Cardiac muscle cell (in vitro differentiated cells and primary cell): Measurements from ENCODE around the gene UNC5B. TPM values are rescaled to one million over a fixed set of nuclear protein-coding genes. Genes with fewer than 3 reads are reported as not detected.
A peak's percentile ranks its signal among the peaks of the same experiment; 100 is the strongest.

Source experiments
- DNase-seq, 2 donors: peaks; one replicate each; pipeline versions ENCODE4 v3.0.0 to v3.0.0-alpha.2; 2010 to 2017; ENCODE audit warnings: low read depth in 1 of 2, low spot score in 1 of 2
- H3K27ac ChIP-seq: fragments of 200-600 bp; sonication (generic); 2 replicates; pipeline ENCODE4 v1.5.1; 2016
- H3K27me3 ChIP-seq: fragments of 200-600 bp; sonication (generic); 2 replicates; pipeline ENCODE4 v1.6.0; 2016; ENCODE audit warnings: control low read depth
- H3K36me3 ChIP-seq: fragments of 200-600 bp; sonication (generic); 2 replicates; pipeline ENCODE4 v1.5.1; 2016; ENCODE audit warnings: control low read depth
- H3K4me1 ChIP-seq: fragments of 200-600 bp; sonication (generic); 2 replicates; pipeline ENCODE4 v1.8.1; 2017; ENCODE audit warnings: low read depth, mild to moderate bottlenecking, mixed run types
- H3K4me3 ChIP-seq: fragments of 200-600 bp; sonication (generic); 2 replicates; pipeline ENCODE4 v1.5.1; 2016; ENCODE audit warnings: mild to moderate bottlenecking
- H3K9me3 ChIP-seq: fragments of 200-600 bp; sonication (generic); 2 replicates; pipeline ENCODE4 v1.5.1; 2017; ENCODE audit warnings: low read depth, mild to moderate bottlenecking, control low read depth
- polyA plus RNA-seq: library from polyadenylated mRNA; unstranded; fragments of >200 nt; fragmentation: Nextera tagmentation; extraction: Ambion mirVana; gene quantifications from 2 replicates; pipeline ENCODE4 v1.2.1, GENCODE V29; 2016
- total RNA-seq: library from RNA; depleted of rRNA; stranded (reverse); fragments of >200 nt; gene quantifications from 2 replicates; pipeline ENCODE4 v1.2.3, GENCODE V29; 2016
- TF ChIP-seq, protein P1 (sequence below): IDR thresholded peaks from 2 replicates; pipeline ENCODE4 v1.5.1; 2012; ENCODE audit warnings: low read depth, mild to moderate bottlenecking, low read length

Gene UNC5B
- total and polyA plus RNA-seq, 2 experiments from 2014 or later, result 73.3 to 172 TPM

DNA sequence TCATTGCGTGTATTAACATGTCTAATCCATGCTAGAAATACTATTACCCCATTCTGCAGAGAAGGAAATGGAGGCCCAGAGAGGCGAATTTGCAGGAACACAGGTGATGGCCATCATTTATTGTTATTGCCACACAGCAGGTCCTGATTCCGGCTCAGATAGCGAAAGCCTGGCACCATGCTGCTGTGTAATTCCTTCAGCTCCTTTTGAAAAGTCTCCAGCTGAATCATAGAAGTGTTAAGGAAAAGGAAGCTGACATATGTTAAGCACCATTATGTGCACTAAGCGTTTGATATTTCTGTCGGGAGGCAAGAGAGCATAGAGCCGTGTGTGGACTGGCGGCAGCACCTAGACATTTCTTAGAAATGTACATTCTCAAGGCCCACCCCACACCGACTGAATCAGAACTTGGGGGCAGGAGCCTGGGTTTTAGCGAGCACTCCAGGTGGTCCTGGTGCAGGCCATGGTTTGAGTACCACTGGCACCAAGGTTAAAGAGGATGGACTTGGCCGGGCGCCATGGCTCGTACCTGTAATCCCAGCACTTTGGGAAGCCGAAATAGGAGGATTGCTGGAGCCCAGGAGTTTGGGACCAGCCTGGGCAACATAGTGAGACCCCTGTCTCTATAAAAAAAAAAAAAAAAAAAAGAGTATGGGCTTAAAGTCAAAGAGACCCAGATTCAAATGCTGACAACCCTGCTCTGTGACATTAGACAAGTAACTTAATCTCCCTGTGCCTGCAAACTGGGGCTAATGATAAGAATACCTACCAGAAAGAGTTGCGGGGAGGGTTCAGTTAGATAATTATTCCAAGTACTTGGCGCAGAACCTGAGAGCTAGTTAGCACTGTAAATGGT, 52.2 kb downstream of the UNC5B start:
- no peak for DNase-seq
- Histone ChIP-seq H3K27ac (peak overlapping the region; percentile 98), H3K9me3 (no peaks in the 10 kb centered on the region), H3K4me1 (peaks cover 80% of the 10 kb centered on the region), H3K27me3 (no peaks in the 10 kb centered on the region), H3K36me3 (no peaks in the 10 kb centered on the region), H3K4me3 (no peak overlapping the region)
- TF ChIP-seq, protein P1, sequence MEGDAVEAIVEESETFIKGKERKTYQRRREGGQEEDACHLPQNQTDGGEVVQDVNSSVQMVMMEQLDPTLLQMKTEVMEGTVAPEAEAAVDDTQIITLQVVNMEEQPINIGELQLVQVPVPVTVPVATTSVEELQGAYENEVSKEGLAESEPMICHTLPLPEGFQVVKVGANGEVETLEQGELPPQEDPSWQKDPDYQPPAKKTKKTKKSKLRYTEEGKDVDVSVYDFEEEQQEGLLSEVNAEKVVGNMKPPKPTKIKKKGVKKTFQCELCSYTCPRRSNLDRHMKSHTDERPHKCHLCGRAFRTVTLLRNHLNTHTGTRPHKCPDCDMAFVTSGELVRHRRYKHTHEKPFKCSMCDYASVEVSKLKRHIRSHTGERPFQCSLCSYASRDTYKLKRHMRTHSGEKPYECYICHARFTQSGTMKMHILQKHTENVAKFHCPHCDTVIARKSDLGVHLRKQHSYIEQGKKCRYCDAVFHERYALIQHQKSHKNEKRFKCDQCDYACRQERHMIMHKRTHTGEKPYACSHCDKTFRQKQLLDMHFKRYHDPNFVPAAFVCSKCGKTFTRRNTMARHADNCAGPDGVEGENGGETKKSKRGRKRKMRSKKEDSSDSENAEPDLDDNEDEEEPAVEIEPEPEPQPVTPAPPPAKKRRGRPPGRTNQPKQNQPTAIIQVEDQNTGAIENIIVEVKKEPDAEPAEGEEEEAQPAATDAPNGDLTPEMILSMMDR, result no peak

DNA sequence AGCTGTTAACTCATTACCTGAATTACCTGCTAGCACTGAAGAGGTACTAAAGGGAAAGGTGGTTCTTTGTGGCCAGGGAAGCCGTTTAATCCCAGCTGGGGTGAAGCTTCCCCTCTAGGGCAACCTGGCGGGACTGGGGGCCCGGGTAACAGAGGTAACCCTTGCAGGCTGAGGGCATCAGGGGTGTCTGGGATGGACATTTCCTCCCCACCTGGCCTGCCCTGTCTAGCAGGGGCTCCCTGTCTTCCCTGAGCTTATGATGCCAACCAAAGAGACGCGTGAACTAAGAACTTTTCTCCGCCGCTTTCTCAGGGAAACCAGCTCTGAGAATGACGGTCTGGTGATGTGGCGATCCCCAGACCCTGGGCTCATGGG, 52.8 kb downstream of the UNC5B start:
- Histone ChIP-seq H3K27me3 (no peaks in the 10 kb centered on the region), H3K36me3 (no peaks in the 10 kb centered on the region), H3K9me3 (no peaks in the 10 kb centered on the region), H3K4me1 (peaks cover 78% of the 10 kb centered on the region), H3K4me3 (no peak overlapping the region), H3K27ac (peak overlapping the region; percentile 98)
- no peak for DNase-seq
- TF ChIP-seq, protein P1, result no peak

DNA sequence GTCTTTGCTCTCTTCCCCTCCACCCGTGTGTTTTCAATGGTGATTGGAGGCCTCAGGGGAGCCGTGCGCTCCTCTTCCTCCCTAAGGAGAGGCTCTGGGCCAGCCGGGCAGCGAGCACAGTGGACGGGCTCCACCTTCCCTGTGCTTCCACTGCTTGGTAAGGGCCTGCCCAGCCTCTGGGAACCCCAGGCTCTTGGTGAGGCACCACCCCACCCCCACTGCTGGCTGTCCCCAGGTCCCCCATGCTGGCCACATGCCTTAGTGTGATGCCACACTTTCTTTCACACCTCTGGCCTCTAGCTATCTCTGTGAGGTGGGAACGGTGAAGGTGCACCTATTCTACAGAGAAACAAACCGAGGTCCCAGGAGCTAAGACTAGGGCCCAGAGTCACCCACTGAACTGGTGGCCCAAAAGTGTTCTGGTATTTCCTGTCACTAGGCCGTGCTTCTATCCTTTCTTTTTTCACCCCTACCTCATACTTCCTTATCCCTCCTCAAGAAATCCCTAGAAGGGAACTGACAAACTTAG, 53.3 kb downstream of the UNC5B start:
- H3K27me3 ChIP-seq, result no peaks in the 10 kb centered on the region
- no peak overlapping the region for H3K4me3 ChIP-seq
- H3K27ac ChIP-seq, result peak overlapping the region; percentile 98
- H3K4me1 ChIP-seq, result peaks cover 77% of the 10 kb centered on the region
- no peaks in the 10 kb centered on the region for H3K36me3 ChIP-seq
- TF ChIP-seq, protein P1, result no peak
- H3K9me3 ChIP-seq, result no peaks in the 10 kb centered on the region
- DNase-seq, result no peak

DNA sequence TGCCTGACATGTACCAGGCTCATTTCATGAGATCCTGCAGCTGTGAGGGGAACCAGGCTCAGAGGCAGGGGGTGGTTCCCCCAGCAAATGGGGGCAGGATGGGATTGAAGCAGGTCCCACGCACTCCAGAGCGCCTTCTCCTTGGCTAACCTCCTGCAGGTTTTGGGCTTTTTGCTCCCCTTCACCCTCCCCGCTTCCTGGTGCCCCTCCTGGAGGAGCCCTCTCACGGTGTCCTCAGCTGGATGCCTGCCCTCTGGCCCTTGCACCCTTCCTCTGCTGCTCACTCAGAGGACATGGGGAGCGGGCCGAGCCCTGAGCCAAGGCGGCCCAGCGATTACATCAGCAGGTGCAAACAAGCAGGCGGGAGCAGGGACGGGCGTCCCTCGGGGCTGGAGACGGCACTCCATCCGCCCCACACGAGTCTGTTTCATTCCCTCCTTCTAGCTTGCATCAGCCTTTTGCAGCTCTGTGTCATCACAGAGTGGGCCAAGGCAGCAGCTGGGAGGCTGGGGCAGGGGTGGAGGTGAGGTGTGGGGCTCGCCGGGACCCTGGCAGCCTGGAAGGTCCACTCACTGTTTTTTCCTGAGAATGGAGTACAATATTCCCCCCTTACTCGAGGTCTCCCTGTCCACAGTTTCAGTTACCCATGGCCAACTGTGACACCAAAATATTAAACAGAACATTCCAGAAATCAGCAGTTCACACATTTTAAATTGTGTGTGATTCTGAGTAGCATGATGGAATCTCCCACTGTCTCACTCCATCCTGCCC, 54.0 kb downstream of the UNC5B start:
- Histone ChIP-seq H3K27ac (peak overlapping the region; percentile 98), H3K4me1 (peaks cover 72% of the 10 kb centered on the region), H3K9me3 (no peaks in the 10 kb centered on the region), H3K27me3 (no peaks in the 10 kb centered on the region), H3K4me3 (no peak overlapping the region), H3K36me3 (no peaks in the 10 kb centered on the region)
- DNase-seq, result peak in 1 of 2 donors; percentile 93
- TF ChIP-seq, protein P1, result no peak

DNA sequence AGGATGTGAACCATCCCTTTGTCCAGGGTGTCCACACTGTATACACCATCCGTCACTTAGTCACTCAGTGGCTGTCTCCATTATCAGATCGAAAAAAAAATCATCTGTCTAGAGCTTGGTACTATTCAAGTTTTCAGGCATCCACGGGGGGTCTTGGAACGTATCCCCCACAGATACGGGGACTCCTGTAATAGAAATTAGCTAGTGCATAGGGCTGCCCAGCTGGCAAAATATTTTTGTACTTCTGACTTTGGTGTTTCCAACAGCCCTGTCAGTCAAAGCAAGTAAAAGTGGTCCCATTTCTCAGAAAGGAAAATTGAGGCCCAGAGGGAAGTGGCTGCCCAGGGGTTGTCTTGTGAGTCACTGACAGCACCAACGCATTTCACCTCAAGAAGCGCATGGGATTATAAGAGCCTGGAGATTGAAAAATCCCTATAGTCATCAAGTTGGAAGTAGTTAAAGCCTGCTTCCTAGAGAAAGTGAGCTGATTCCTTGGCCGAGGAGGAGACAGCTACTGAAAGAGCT, 54.6 kb downstream of the UNC5B start:
- DNase-seq, result no peak
- H3K4me1 ChIP-seq, result peaks cover 66% of the 10 kb centered on the region

More for the DNA sequence above, 54.6 kb downstream of the UNC5B start:
- Histone ChIP-seq H3K36me3 (no peaks in the 10 kb centered on the region), H3K27me3 (no peaks in the 10 kb centered on the region), H3K27ac (peak overlapping the region; percentile 69), H3K4me3 (no peak overlapping the region), H3K9me3 (no peaks in the 10 kb centered on the region)
- TF ChIP-seq, protein P1, result no peak
